Hematopoietic multipotent progenitor cell treated with erythropoietin and hydrocortisone succinate and interleukin-3 and kit ligand, for 4 days (in vitro differentiated cells): ENCODE measurements around the gene AMPH.

Experiments used
- DNase-seq: peaks from one replicate; pipeline ENCODE4 v3.0.0-alpha.2; 2015

The AMPH gene

DNA sequence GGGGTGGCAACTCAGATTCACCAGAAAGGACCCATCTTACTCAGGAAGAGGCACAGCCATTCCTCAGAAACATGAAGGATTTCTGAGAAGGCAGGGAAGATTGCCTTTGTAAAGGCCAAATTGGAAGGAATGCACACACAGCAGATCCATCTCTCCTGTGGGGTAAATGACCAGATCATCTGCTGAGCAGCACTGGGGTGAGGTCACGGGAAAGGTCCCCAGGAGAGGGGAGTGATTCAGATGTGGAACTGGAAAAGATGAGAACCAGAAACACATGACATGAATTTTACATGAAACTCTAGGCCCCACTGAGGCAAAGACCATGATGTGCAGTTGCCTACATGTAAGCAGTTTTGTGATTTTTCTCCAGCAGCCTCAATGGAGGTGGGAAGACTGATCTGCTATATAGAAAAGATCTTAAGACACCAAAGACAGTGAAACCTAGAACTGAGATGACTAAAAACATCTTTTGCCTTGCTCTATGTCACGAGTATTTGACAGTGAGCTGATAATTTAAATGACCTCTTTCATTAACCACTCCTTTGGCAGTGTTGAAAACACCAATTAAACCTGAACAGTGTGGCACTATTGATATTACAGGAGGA is 91.6 kb downstream of the AMPH start:
- DNase-seq, result no peak

- DNase-seq, result no peak
Observed at GRCh38 chr7:38535073-38535472, 96.1 kb downstream of the AMPH start.

- DNase-seq, result no peak
Observed at GRCh38 chr7:38525857-38526256, 105.3 kb downstream of the AMPH start.

DNA sequence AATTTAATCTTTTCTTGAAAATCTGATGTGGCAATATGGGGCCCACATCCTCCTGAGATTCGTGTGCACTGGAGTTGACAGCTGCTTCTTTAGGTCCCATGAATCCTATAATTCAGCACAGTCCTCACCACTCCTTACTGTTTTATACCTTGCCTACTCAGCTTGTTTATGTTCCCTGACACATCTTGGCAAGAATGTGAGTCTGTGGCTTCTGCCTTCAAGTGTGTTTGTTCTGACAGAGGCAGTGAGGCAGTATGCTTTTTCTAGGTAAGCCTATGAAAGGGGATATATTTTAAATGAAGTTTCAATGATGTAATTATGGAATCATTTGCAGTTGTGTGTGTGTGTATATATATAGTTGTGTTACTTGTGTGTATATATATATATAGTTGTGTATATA is 106.4 kb downstream of the AMPH start:
- no peak for DNase-seq

GRCh38 chr7:38520741-38521140 is 110.4 kb downstream of the AMPH start:
- no peak for DNase-seq

GRCh38 chr7:38518541-38518940 is 112.6 kb downstream of the AMPH start:
- DNase-seq, result no peak

- DNase-seq, result peak; percentile 15
Observed at GRCh38 chr7:38512704-38513103, 118.5 kb downstream of the AMPH start.

GRCh38 chr7:38512291-38512690 is 118.9 kb downstream of the AMPH start:
- no peak for DNase-seq

- no peak for DNase-seq
Observed at GRCh38 chr7:38507384-38507783, 123.8 kb downstream of the AMPH start.

- DNase-seq, result no peak
Observed at GRCh38 chr7:38506756-38507155, 124.4 kb downstream of the AMPH start.

DNA sequence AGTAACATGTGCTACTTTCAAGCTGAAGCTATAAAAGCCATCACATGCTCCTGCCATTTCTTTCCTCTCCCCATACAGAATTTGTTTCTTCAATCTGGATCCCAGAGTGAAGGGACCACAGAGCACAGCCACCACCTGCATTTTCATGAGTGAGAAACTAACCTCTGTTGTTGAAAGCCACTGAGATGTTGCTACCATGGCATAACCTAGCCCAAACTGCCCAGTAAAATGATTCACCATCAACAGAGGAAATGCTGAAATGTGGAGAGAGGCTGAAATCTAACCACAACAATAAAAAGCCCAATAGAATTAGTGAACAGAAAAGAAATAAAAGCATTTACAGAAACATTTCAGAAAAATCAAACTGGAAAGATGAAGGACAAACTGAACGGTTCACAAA is 125.2 kb downstream of the AMPH start:
- no peak for DNase-seq

DNA sequence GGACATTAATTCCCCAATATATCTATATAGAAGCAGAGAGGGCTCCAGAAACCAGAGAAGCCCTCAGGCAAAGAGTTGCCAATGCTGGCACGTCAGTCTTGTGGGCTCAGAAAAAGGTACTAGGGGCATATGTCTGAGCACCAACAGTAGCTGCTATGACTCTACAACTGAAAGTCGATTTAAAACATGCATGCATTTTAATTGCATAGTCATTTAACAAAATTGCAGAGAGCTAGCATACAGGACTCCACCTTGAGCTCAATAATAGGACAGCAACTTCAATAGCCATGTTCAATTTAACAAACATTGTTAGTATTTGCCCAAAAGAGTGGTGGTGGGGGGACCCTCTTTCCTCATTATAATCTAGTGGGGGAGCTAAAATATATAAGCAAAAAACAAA is 126.5 kb downstream of the AMPH start:
- DNase-seq, result no peak

DNA sequence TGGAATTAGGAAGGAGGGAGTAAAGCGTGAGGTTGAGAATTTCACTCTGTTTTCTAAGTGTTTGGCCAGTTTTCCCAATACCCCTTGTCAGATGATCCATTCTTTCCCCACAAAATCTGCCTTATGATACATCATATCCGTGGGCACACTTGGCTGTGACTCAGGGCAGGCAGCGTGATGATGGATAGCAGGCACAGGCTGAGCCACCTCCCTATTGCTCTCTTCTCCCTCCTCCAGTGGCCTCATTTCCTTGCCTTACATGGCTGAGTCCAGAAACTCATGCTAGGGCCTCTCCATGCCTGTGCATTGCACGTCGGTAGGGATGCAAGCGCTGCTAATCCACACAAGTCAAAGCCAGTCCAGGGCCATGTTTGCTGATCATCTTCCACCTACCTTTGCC is 128.3 kb downstream of the AMPH start:
- no peak for DNase-seq

DNA sequence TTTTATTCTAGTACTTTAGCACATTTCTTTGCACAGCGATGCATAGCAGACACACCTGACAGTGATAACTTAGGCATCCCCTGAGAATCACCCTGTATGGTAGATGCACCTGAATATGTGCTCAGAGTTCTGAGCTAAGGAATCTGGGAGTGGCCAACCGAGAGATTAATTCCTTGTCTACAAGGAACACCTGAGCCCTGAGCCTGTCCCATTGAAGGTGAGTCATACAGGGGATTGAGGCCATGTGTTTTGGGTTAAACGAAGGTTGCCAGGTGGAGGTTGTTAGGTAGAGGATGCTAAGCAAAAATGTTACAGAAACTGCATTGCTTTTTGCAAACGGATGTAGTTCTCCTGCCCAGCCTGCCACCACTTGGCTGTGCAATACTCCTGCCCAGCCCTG is 128.9 kb downstream of the AMPH start:
- DNase-seq, result no peak

GRCh38 chr7:38492010-38492409 is 139.2 kb downstream of the AMPH start:
- no peak for DNase-seq

DNA sequence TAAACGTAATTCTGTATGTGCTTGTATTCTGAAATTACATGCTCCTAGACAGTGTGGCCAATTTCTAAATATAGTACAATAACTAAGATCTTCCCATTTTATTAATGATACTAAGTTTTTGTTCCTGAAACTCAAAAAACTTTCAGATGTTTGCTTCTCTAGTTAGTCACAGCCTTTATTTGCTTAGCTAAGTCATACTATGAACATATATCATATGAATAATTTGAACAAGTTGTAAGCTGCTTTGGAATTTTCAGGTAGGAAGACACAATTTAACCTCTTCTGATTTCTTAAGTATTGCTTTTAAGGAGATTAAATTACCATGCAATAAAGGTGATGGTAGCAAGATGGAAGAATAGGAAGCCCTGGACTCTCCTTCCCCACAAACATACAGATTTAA is 148.7 kb downstream of the AMPH start:
- no peak for DNase-seq

- DNase-seq, result no peak
Observed at GRCh38 chr7:38481401-38481800, 149.8 kb downstream of the AMPH start.

- DNase-seq, result no peak
Observed at GRCh38 chr7:38478404-38478803, 152.8 kb downstream of the AMPH start.

DNA sequence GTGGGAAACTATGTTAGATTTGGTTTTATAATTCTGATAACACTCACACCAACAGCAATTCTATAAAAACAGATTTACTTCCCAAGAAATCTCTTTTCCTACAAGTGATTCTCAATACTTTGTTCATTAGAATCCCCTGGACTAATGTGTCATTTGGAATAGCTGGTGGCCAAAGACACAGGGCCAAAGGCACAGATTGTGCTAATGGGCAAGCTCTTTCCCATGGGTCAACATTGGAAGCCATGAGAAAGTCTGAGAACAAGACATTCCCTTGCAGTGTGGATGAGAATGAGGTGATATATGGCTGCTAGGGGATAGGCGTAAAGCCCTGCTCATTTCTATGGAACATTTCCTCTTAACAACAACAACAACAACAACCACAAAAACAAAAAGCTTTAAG is 153.8 kb downstream of the AMPH start:
- no peak for DNase-seq

GRCh38 chr7:38476764-38477163 is 154.4 kb downstream of the AMPH start:
- DNase-seq, result no peak

GRCh38 chr7:38465956-38466355 is 165.2 kb downstream of the AMPH start:
- no peak for DNase-seq

DNA sequence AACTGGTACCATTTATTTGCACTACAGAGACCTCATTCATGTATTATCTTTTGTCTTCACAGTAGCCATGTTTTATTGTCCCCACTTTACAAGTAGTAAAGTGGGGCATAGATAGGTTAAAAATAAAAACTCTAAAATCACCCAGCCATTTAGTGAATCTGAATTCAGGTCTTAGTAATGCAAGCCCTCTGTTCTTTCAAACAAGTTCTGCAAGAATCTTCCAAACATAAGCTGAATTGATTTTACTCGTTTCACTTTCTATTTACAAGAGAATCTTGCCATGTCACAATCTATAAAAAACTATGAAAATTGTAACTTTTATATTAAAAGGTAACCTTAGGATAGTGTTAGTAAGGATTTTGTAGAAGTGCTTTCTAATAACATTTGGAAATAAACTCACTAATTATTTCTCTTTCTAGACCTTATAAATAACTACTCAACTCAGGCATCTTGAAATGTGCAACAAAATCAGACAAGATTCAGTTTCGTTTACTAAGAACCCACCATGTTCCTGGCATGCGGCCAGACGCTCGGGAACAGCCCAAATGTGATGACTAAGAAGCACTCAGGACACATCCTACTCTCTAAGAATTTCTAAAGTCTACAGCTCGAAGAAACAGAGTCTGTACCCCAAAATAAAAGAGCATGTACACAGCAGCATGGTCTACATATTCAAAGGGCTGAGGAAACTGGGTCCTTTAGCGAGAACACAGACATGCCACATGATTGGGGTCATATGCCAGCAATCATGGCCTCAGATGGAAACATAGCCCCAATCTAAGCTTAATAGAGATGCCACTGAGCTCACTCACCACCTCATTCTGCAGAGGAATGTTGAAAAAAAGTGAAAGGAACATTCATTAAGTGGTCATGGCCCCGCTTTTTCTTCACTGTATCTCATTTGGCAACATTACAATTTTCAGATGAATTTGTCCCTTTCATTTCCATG is 167.6 kb downstream of the AMPH start:
- DNase-seq, result peak; percentile 64

DNA sequence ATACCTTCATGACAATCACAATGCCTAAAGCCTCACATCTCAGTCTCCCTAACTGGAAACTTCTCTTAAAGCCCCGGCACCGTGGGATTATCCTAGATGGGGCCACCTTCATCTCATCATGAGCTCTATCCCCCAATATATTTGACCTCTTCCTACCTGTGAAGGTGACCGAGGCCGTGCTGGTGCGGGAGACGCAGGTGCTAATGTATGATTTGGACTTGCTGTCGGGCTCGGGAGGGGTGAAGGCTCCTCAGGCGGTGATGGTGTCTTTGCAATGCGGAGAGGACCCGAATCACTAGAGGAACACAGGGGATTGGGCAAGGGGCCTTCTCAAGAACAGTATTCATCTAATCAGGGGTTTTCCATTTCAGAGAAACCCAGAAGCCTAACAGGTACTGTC is 168.4 kb downstream of the AMPH start:
- no peak for DNase-seq

DNA sequence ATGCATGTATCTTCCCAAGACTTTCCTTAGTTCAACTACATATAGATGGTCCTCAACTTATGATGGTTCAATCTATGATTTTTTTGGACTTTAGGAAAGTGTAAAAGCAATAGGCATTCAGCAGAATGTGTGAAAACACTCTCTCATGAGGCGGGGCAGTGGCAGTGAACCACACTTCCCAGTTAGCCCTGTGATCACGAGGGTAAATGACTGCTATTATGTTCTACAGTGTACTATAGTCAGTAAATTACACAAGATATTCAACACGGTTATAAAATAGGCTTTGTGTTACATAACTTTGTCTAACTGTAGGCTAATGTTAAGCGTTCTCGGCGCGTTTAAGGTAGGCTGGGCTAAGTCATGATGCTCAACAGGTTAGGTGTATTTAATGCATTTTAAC is 169.3 kb downstream of the AMPH start:
- no peak for DNase-seq

- no peak for DNase-seq
Observed at GRCh38 chr7:38453826-38454225, 177.3 kb downstream of the AMPH start.
